Endothelial cell of umbilical vein (primary cell): ENCODE data around the gene TMEM214. TPM values are rescaled to one million over a fixed set of nuclear protein-coding genes. Genes with fewer than 3 reads are reported as not detected.

Experiments
- BruUV-seq: library from RNA; stranded (reverse); fragments of 400-500 nt; replicated peaks from 2 replicates; lab custom pipeline; 2021; lab: Mats Ljungman, UMichigan
- CTCF ChIA-PET: fragments of 300-600, 350-600 bp; sonication (Branson Sonifier 250); formaldehyde crosslinking; loops from one replicate; lab custom pipeline; 2021; ENCODE audit warnings: antibody characterized with exemption, inconsistent platforms; lab: Charles Lee
- POLR2A ChIA-PET: fragments of 300-600, 350-600 bp; sonication (Branson Sonifier 250); formaldehyde crosslinking; loops from one replicate; lab custom pipeline; 2021; ENCODE audit warnings: antibody characterized with exemption, inconsistent platforms; lab: Charles Lee
- DNase-seq: peaks from one replicate; pipeline ENCODE4 v3.0.0-alpha.2; 2011; ENCODE audit warnings: low read depth, low spot score
- FAIRE-seq: peaks from 2 replicates; lab custom pipeline; 2011; peaks lifted over from hg19 to GRCh38; lab: Jason Lieb, UNC
- H2AFZ ChIP-seq: 2 replicates; pipeline ENCODE4 v1.6.0; 2012; ENCODE audit warnings: low read depth, low read length, control low read depth, inconsistent platforms
- H3K27ac ChIP-seq: 2 replicates; pipeline ENCODE4 v1.5.1; 2011; ENCODE audit warnings: low read depth, mild to moderate bottlenecking, control low read depth, low read length, moderate library complexity; ENCODE audit not compliant: insufficient read depth
- H3K27me3 ChIP-seq, 2 experiments: 2 replicates each; pipeline versions ENCODE4 v1.6.0 to v1.6.1; 2011; ENCODE audit warnings: low read length in 2 of 2, mixed read lengths in 1 of 2; ENCODE audit not compliant: control insufficient read depth in 2 of 2, insufficient read depth in 2 of 2
- H3K36me3 ChIP-seq, 2 experiments: 2 replicates in 1 of 2; 3 replicates in 1 of 2; pipeline ENCODE4 v1.5.1; 2011; ENCODE audit warnings: low read length in 2 of 2, mild to moderate bottlenecking in 1 of 2, moderate library complexity in 1 of 2; ENCODE audit not compliant: control insufficient read depth in 2 of 2, insufficient read depth in 2 of 2; ENCODE audit errors: extremely low read depth in 1 of 2
- H3K4me1 ChIP-seq: 3 replicates; pipeline ENCODE4 v1.5.1; 2011; ENCODE audit warnings: mild to moderate bottlenecking, low read length; ENCODE audit not compliant: control insufficient read depth, insufficient read depth; ENCODE audit errors: extremely low read depth
- H3K4me2 ChIP-seq: 2 replicates; pipeline ENCODE4 v1.6.1; 2011; ENCODE audit warnings: low read length, control low read depth, mixed read lengths; ENCODE audit not compliant: insufficient read depth
- H3K4me3 ChIP-seq, 3 experiments: fragments of 200-600 bp in 1 of 3; sonication (generic), shearing (Covaris generic) in 1 of 3; replicated peaks in 1 of 3; 2 replicates each; pipeline ENCODE4 v1.5.1; 2011 to 2016; ENCODE audit warnings: control low read depth in 3 of 3, low read length in 3 of 3, mild to moderate bottlenecking in 2 of 3, inconsistent platforms in 1 of 3, low read depth in 1 of 3, moderate library complexity in 1 of 3; ENCODE audit not compliant: insufficient read depth in 1 of 3
- H3K79me2 ChIP-seq: 2 replicates; pipeline ENCODE4 v1.6.0; 2012; ENCODE audit warnings: low read length, inconsistent platforms; ENCODE audit not compliant: control insufficient read depth, insufficient read depth
- H3K9ac ChIP-seq: replicated peaks from 2 replicates; pipeline ENCODE3; 2011; ENCODE audit warnings: low read length, control low read depth; ENCODE audit not compliant: insufficient read depth; ENCODE audit errors: extremely low read depth
- H3K9me1 ChIP-seq: replicated peaks from 3 replicates; pipeline ENCODE4 v1.6.0; 2011; ENCODE audit warnings: mild to moderate bottlenecking, low read length; ENCODE audit not compliant: control insufficient read depth, insufficient read depth; ENCODE audit errors: extremely low read depth
- H3K9me3 ChIP-seq: replicated peaks from 2 replicates; pipeline ENCODE4 v1.5.1; 2012; ENCODE audit warnings: low read length, inconsistent platforms; ENCODE audit not compliant: control insufficient read depth, insufficient read depth
- H4K20me1 ChIP-seq: replicated peaks from 2 replicates; pipeline ENCODE3; 2011; ENCODE audit warnings: mild to moderate bottlenecking, low read length; ENCODE audit not compliant: control insufficient read depth, insufficient read depth; ENCODE audit errors: extremely low read depth
- CTCF ChIP-seq, 2 donors: IDR thresholded peaks; 1 replicate in 1 of 2; 2 replicates in 1 of 2; pipeline ENCODE4 v1.5.1; 2011; ENCODE audit warnings: low read length in 2 of 2, mild to moderate bottlenecking in 2 of 2, moderate library complexity in 2 of 2, control low read depth in 1 of 2, inconsistent platforms in 1 of 2, low read depth in 1 of 2; ENCODE audit not compliant: insufficient read depth in 1 of 2; ENCODE audit errors: extremely low read depth in 1 of 2
- EZH2 ChIP-seq: IDR thresholded peaks from 2 replicates; pipeline ENCODE4 v1.6.1; 2012; ENCODE audit warnings: borderline replicate concordance, low read depth, mild to moderate bottlenecking, moderate library complexity, low read length, inconsistent platforms; ENCODE audit not compliant: severe bottlenecking
- FOS ChIP-seq: IDR thresholded peaks from 2 replicates; pipeline ENCODE4 v1.6.1; 2011; ENCODE audit warnings: mild to moderate bottlenecking, low read length, moderate library complexity, borderline replicate concordance; ENCODE audit not compliant: insufficient read depth
- GATA2 ChIP-seq: IDR thresholded peaks from 2 replicates; pipeline ENCODE4 v1.7.0; 2011; ENCODE audit warnings: low read depth, mild to moderate bottlenecking, moderate library complexity, mixed read lengths, low read length; ENCODE audit not compliant: insufficient read length, insufficient read depth
- JUN ChIP-seq: IDR thresholded peaks from 2 replicates; pipeline ENCODE4 v1.6.1; 2011; ENCODE audit warnings: borderline replicate concordance, low read depth; ENCODE audit not compliant: insufficient read length, insufficient read depth
- MYC ChIP-seq: IDR thresholded peaks from one replicate; pipeline ENCODE4 v1.6.1; 2011; ENCODE audit warnings: mild to moderate bottlenecking, low read depth, low read length
- POLR2A ChIP-seq: IDR thresholded peaks from 2 replicates; pipeline ENCODE4 v1.6.1; 2012; ENCODE audit warnings: low read depth, mild to moderate bottlenecking, control low read depth, low read length
- POLR2AphosphoS5 ChIP-seq: IDR thresholded peaks from 2 replicates; pipeline ENCODE4 v1.6.1; 2012; ENCODE audit warnings: low read depth, mild to moderate bottlenecking, control low read depth, low read length, moderate library complexity; ENCODE audit not compliant: insufficient read depth
- dilution Hi-C: fragments of 300-500 bp; cut with MboI; formaldehyde crosslinking; loops from one replicate; pipeline ENCODE4 v1.15.0; 2019; ENCODE audit warnings: low sequenced_read_pairs; ENCODE audit not compliant: extremely low pct_ligation_motif_present
- intact Hi-C: fragments of 100-400 bp; cut with micrococcal nuclease; formaldehyde crosslinking; loops from one replicate; pipeline ENCODE4 v1.10.0; 2022
- polyA plus RNA-seq, 4 experiments: library from polyadenylated mRNA; depleted of rRNA in 3 of 4; stranded (reverse) in 3 of 4; unstranded in 1 of 4; fragments of >200 nt; gene quantifications; 2 replicates each; pipeline versions ENCODE4 v1.2.1 to v1.2.3, GENCODE V29; 2011 to 2012; ENCODE audit warnings: missing spikeins in 1 of 4
- total RNA-seq: library from RNA; stranded (reverse); gene quantifications from 2 replicates; pipeline ENCODE4 v1.2.3, GENCODE V29; 2021
- TF ChIP-seq, protein P1 (sequence below): IDR thresholded peaks from 2 replicates; pipeline ENCODE4 v1.6.1; 2011; ENCODE audit not compliant: insufficient read depth, insufficient read length

The TMEM214 gene
- total and polyA plus RNA-seq, 2 donors (not counting 3 experiments of a cell fraction or from before 2014, with no cell fraction given), result 109 to 163 TPM

GRCh38 chr2:26998323-26998722 is 34.4 kb upstream of the TMEM214 start:
- Histone ChIP-seq H3K9ac (no peak overlapping the region), H3K4me1 (no peaks in the 10 kb centered on the region), H3K79me2 (no peaks in the 10 kb centered on the region), H2AFZ (no peak overlapping the region), H3K4me3 (no peak overlapping the region), H3K36me3 (no peaks in the 10 kb centered on the region), H3K27me3 (peaks cover 8 to 9% of the 10 kb centered on the region in 2 experiments), H3K9me3 (no peaks in the 10 kb centered on the region), H4K20me1 (no peaks in the 10 kb centered on the region), H3K4me2 (no peak overlapping the region), H3K27ac (no peak overlapping the region), H3K9me1 (no peaks in the 10 kb centered on the region)
- ChIA-PET POLR2A (no interaction called here), CTCF (interaction anchor here (0.9 to 1.5 kb wide), 2 partner anchors 15 to 23 kb away, joined by 3 to 4 read pairs; no protein-coding TSS in a partner anchor)
- dilution Hi-C loops, result no loop called here
- BruUV-seq, result no TSS peak
- intact Hi-C loops, result no loop called here
- TF ChIP-seq CTCF (IDR thresholded peaks at IDR 0.05; ENCODE audit: extremely low read depth in 1 of 2, insufficient read depth in 1 of 2, low read depth in 1 of 2, low read length in 2 of 2), result no peak
- no peak for TF ChIP-seq GATA2
- TF ChIP-seq FOS, result no peak
- TF ChIP-seq MYC, result no peak
- no peak for TF ChIP-seq POLR2A
- TF ChIP-seq, protein P1, sequence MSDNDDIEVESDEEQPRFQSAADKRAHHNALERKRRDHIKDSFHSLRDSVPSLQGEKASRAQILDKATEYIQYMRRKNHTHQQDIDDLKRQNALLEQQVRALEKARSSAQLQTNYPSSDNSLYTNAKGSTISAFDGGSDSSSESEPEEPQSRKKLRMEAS, result no peak
- TF ChIP-seq JUN, result no peak
- no peak for TF ChIP-seq POLR2AphosphoS5
- TF ChIP-seq EZH2, result no peak
- DNase-seq (no peak), FAIRE-seq (no peak)
